Vagina (tissue), 2 donors: Measurements from ENCODE around the gene SETD3. TPM values are rescaled to one million over a fixed set of nuclear protein-coding genes. Genes with fewer than 3 reads are reported as not detected.

Source experiments
- DNase-seq, 2 donors: peaks; one replicate each; pipeline ENCODE4 v3.0.0-alpha.2; 2017; ENCODE audit errors: extremely low spot score in 2 of 2
- H3K27ac ChIP-seq: fragments of 200-600 bp; sonication (generic); one replicate; pipeline ENCODE4 v1.5.1; 2019
- H3K27me3 ChIP-seq: fragments of 200-600 bp; sonication (generic); one replicate; pipeline ENCODE4 v1.5.1; 2019
- H3K36me3 ChIP-seq, 2 donors: fragments of 200-600 bp; sonication (generic); one replicate each; pipeline ENCODE4 v1.5.1; 2017 to 2019
- H3K4me1 ChIP-seq: fragments of 200-600 bp; sonication (generic); one replicate; pipeline ENCODE4 v1.5.1; 2019
- H3K4me3 ChIP-seq, 2 donors: fragments of 200-600 bp; sonication (generic); 1 replicate in 1 of 2; 2 replicates in 1 of 2; pipeline ENCODE4 v1.5.1; 2016 to 2019
- H3K9me3 ChIP-seq: fragments of 200-600 bp; sonication (generic); one replicate; pipeline ENCODE4 v1.5.1; 2019
- CTCF ChIP-seq, 3 experiments: fragments of 450-650 bp in 2 of 3; fragments of 200-600 bp in 1 of 3; sonication (generic) in 1 of 3; IDR thresholded peaks; one replicate each; pipeline ENCODE4 v1.5.1; 2017 to 2019; ENCODE audit warnings: antibody characterized with exemption in 3 of 3, mild to moderate bottlenecking in 2 of 3, moderate library complexity in 2 of 3
- POLR2A ChIP-seq, 2 donors: fragments of 450-650 bp; IDR thresholded peaks; one replicate each; pipeline ENCODE4 v1.6.1; 2017; ENCODE audit warnings: antibody characterized with exemption in 2 of 2, mild to moderate bottlenecking in 2 of 2, moderate library complexity in 2 of 2
- POLR2AphosphoS5 ChIP-seq, 2 donors: sonication (generic); formaldehyde crosslinking; IDR thresholded peaks; one replicate each; pipeline ENCODE4 v1.9.0; 2017; ENCODE audit warnings: antibody characterized with exemption in 2 of 2, mild to moderate bottlenecking in 2 of 2, low read depth in 1 of 2; ENCODE audit not compliant: insufficient read depth in 1 of 2
- intact Hi-C: fragments of 100-400 bp; cut with DNase I; formaldehyde crosslinking; loops from one replicate; pipeline ENCODE4 v1.15.1; 2023
- total RNA-seq: library from RNA; depleted of rRNA; stranded (reverse); fragments of >200 nt; gene quantifications from one replicate; pipeline ENCODE4 v1.2.3, GENCODE V29; 2016

The SETD3 gene
- total RNA-seq, 1 donor from 2014 or later: 49.8 TPM

GRCh38 chr14:99516156-99516870 lies 35.7 kb upstream of the SETD3 start:
- Histone ChIP-seq H3K4me3 (no peak overlapping the region), H3K27ac (no peak overlapping the region), H3K9me3 (no peaks in the 10 kb centered on the region), H3K27me3 (no peaks in the 10 kb centered on the region), H3K4me1 (peaks cover 12% of the 10 kb centered on the region), H3K36me3 (peaks cover 0 to 17% of the 10 kb centered on the region in 2 donors)
- TF ChIP-seq POLR2AphosphoS5 (IDR thresholded peaks at IDR 0.05; ENCODE audit: insufficient read depth in 1 of 2, low read depth in 1 of 2) (no peak), POLR2A (IDR thresholded peaks at IDR 0.05) (no peak), CTCF (IDR thresholded peaks at IDR 0.05) (no peak)
- intact Hi-C loops: no loop called here
- DNase-seq: no peak

- no peak for DNase-seq
- Histone ChIP-seq H3K4me3 (no peak overlapping the region), H3K27me3 (no peaks in the 10 kb centered on the region), H3K9me3 (no peaks in the 10 kb centered on the region), H3K36me3 (peaks cover 0 to 20% of the 10 kb centered on the region in 2 donors), H3K27ac (no peak overlapping the region), H3K4me1 (peaks cover 20% of the 10 kb centered on the region)
- TF ChIP-seq POLR2AphosphoS5 (IDR thresholded peaks at IDR 0.05; ENCODE audit: insufficient read depth in 1 of 2, low read depth in 1 of 2) (no peak), POLR2A (IDR thresholded peaks at IDR 0.05) (no peak), CTCF (IDR thresholded peaks at IDR 0.05) (no peak)
- intact Hi-C loops: no loop called here
These were observed 34.9 kb upstream of the SETD3 start for GRCh38 chr14:99515301-99516155.

GRCh38 chr14:99514552-99515300 lies 34.1 kb upstream of the SETD3 start:
- intact Hi-C loops: no loop called here
- TF ChIP-seq POLR2AphosphoS5 (IDR thresholded peaks at IDR 0.05; ENCODE audit: insufficient read depth in 1 of 2, low read depth in 1 of 2): no peak
- TF ChIP-seq CTCF (IDR thresholded peaks at IDR 0.05): no peak
- TF ChIP-seq POLR2A (IDR thresholded peaks at IDR 0.05): no peak
- Histone ChIP-seq H3K9me3 (no peaks in the 10 kb centered on the region), H3K4me1 (peaks cover 21% of the 10 kb centered on the region), H3K27me3 (no peaks in the 10 kb centered on the region), H3K36me3 (peaks cover 0 to 26% of the 10 kb centered on the region in 2 donors), H3K27ac (no peak overlapping the region), H3K4me3 (no peak overlapping the region)
- no peak for DNase-seq

- H3K36me3 ChIP-seq: peaks cover 0 to 32% of the 10 kb centered on the region in 2 donors
- no peak for TF ChIP-seq POLR2A (IDR thresholded peaks at IDR 0.05)
- TF ChIP-seq POLR2AphosphoS5 (IDR thresholded peaks at IDR 0.05; ENCODE audit: insufficient read depth in 1 of 2, low read depth in 1 of 2): no peak
- TF ChIP-seq CTCF (IDR thresholded peaks at IDR 0.05): no peak
- H3K4me1 ChIP-seq: peaks cover 21% of the 10 kb centered on the region
- no peaks in the 10 kb centered on the region for H3K9me3 ChIP-seq
- H3K4me3 ChIP-seq: no peak overlapping the region
- DNase-seq: no peak
- H3K27ac ChIP-seq: no peak overlapping the region
- intact Hi-C loops: no loop called here
- H3K27me3 ChIP-seq: no peaks in the 10 kb centered on the region
These were observed 33.4 kb upstream of the SETD3 start for GRCh38 chr14:99513946-99514551.
